Melanocyte of skin (primary cell): Measurements from ENCODE around the gene EVA1B. TPM values are rescaled to one million over a fixed set of nuclear protein-coding genes. Genes with fewer than 3 reads are reported as not detected.

Experiments
- total RNA-seq, 2 donors: library from RNA; depleted of rRNA; stranded (reverse); fragments of >200 nt; gene quantifications; 2 replicates each; pipeline ENCODE4 v1.2.3, GENCODE V29; 2012

The EVA1B gene, protein sequence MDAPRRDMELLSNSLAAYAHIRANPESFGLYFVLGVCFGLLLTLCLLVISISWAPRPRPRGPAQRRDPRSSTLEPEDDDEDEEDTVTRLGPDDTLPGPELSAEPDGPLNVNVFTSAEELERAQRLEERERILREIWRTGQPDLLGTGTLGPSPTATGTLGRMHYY
- total RNA-seq: 10 to 100 TPM; 54.7 to 74.6 TPM

DNA sequence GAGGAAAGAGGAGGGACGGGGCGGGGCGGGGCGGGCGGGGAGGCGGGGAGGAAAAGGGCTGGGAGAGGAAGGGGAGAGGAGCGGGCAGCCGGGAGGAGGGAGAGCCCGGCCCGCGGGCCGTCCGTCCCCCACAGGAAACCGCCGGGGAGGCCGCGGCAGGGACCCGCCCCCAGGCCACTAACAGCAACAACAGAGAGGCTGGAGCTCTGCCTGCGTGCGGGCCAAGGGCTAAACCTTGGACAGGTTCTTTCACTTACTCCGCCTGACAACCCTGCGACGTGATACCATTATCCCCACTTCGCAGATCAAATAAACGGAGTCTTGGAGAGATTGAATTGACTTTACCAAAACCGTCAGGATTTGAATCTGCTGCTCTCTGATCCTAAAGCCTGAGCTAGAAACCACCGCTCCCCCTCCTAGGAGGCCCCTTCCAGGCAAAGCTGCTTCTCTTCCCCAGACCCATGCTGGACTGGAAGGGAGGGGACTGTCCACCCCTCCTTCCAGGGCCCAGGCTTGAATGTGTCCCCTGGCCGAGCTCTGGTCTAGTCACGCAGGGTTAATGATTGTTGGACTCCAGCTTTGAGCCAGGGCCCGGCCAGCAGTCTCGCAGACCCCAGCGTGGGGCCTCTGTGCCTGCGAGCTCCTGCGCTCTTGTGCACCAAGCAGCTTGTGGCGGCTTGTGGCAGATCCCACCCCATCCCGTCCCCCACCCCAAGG, at the start of gene EVA1B:
EVA1B (minus strand) TSS at position 10 of the 717 bp plus-strand sequence. CDS start 608 bp downstream, outside the sequence.

DNA sequence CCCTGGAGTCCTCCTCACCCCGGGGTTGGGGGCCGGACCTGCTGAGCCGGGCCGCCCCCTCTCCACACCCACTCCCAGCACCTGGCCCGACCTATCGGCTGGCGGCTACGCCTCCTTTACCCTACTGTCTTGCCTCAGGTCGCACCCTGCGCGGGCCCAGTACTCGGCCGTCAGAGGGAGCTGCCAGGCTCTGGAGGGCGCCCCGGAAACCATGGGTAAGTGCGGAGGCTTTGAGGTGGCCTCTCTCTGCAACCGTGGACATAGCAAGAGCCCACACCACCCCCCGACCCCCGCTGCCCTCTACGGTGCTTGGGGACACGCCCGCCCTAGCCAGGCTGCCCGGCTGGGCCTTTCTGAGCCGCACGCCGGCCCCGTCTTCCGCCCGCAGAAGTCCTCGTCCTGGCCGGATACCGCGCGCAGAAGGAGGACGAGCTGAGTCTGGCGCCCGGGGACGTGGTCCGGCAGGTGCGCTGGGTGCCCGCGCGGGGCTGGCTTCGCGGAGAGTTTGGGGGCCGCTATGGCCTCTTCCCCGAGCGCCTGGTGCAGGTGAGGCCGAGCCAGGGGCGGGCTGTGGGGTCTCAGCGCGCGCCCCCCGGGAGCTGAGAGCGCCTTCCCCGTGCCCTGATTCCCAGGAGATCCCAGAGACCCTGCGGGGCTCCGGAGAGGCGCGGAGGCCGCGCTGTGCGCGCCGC, 17.1 kb downstream of the EVA1B start, which contains the start of gene SH3D21:
SH3D21 (plus strand) TSS at position 159 of the 692 bp plus-strand sequence; CDS start at position 212, 53 bp downstream.

Other genes with a start within 250 kb of the EVA1B start
- gene TEKT2, start 239.6 kb downstream of the EVA1B start, total RNA-seq: not detected
- gene ADPRS, start 234.8 kb downstream of the EVA1B start, total RNA-seq: 10 to 100 TPM; 23.7 to 27.6 TPM
- under 1 TPM; under 0.01 to 0.34 TPM for gene COL8A2, start 198.4 kb downstream of the EVA1B start, total RNA-seq
- 10 to 100 TPM; 82.9 to 93.2 TPM for gene TRAPPC3, start 174.2 kb downstream of the EVA1B start, total RNA-seq
- 100 to 1,000 TPM; 135 to 144 TPM for gene MAP7D1, start 167.5 kb downstream of the EVA1B start, total RNA-seq
- gene THRAP3, start 99.2 kb downstream of the EVA1B start, total RNA-seq: 100 to 1,000 TPM; 108 to 144 TPM
- 1 to 10 TPM; 2.3 to 6.2 TPM for gene SH3D21, start 17.3 kb downstream of the EVA1B start, total RNA-seq
- 10 to 100 TPM; 17.6 to 22.0 TPM for gene STK40, start 62.3 kb upstream of the EVA1B start, total RNA-seq
- gene LSM10, start 74.3 kb upstream of the EVA1B start, total RNA-seq: 10 to 100 TPM; 11.0 to 14.0 TPM
- 1 to 10 TPM; 5.7 to 6.2 TPM for gene OSCP1, start 126.8 kb upstream of the EVA1B start, total RNA-seq
- gene MRPS15, start 140.7 kb upstream of the EVA1B start, total RNA-seq: 100 to 1,000 TPM in 1 of 2 donors, 10 to 100 TPM in 1; 70.9 to 122 TPM
- under 1 TPM in 1 of 2 donors, not detected in 1; under 0.01 TPM for gene CSF3R, start 159.3 kb upstream of the EVA1B start, total RNA-seq